Measurements from ENCODE around the gene CAMSAP1.
A peak's percentile ranks its signal among the peaks of the same experiment; 100 is the strongest.

The CAMSAP1 gene

GRCh38 chr9:135848341-135849047 is 58.9 kb downstream of the CAMSAP1 start:
- peaks cover 0 to 27% of the 10 kb centered on the region in 2 experiments; a peak in 1 of 3 replicates for H3K36me3 ChIP-seq (ENCODE audit: control insufficient read depth in 2 of 2, insufficient read depth in 1 of 2, low read length in 2 of 2)
- POLR2A ChIA-PET: no interaction called here
- H3K4me1 ChIP-seq (ENCODE audit: control insufficient read depth, insufficient read depth, low read length): peaks cover 9% of the 10 kb centered on the region; the same call in 1 of the 2 replicates
- no peak overlapping the region for H3K4me3 ChIP-seq (ENCODE audit: low read depth, low read length)
- CTCF ChIA-PET: interaction anchor here (0.6 to 1.9 kb wide), 4 partner anchors 13 to 51 kb away, joined by 3 to 9 read pairs (median 4); no protein-coding TSS in a partner anchor
- no peak for TF ChIP-seq EGR2 (tag by site-specific recombination; IDR thresholded peaks at IDR 0.05; ENCODE audit: low read depth)
- no peak for TF ChIP-seq CTCF (tag by site-specific recombination; IDR thresholded peaks at IDR 0.05)
- 0 out of 2 replicates have a peak, but pooled peaks have one; percentile 29 for TF ChIP-seq KLF9 (tag by site-specific recombination; IDR thresholded peaks at IDR 0.05; ENCODE audit: low read depth)
- peak; percentile 96 for TF ChIP-seq ZSCAN4 (tag by site-specific recombination; IDR thresholded peaks at IDR 0.05)
- H3K27ac ChIP-seq (ENCODE audit: extremely low read depth, low read depth, low read length): no peak overlapping the region
- H3K9me3 ChIP-seq (ENCODE audit: control insufficient read depth, insufficient read depth, low read depth, low read length): no peaks in the 10 kb centered on the region

GRCh38 chr9:135847833-135848232 is 59.5 kb downstream of the CAMSAP1 start:
- no peak overlapping the region for H3K27ac ChIP-seq (ENCODE audit: extremely low read depth, low read depth, low read length)
- H3K36me3 ChIP-seq (ENCODE audit: control insufficient read depth in 2 of 2, insufficient read depth in 1 of 2, low read length in 2 of 2): peaks cover 0 to 22% of the 10 kb centered on the region in 2 experiments; a peak in 1 of 3 replicates
- peaks cover 9% of the 10 kb centered on the region; the same call in 1 of the 2 replicates for H3K4me1 ChIP-seq (ENCODE audit: control insufficient read depth, insufficient read depth, low read length)
- H3K9me3 ChIP-seq (ENCODE audit: control insufficient read depth, insufficient read depth, low read depth, low read length): no peaks in the 10 kb centered on the region
- ChIA-PET CTCF (interaction anchor here (1.4 kb wide), 1 partner anchor 19 kb away, joined by 4 read pairs; no protein-coding TSS in a partner anchor), POLR2A (no interaction called here)
- TF ChIP-seq ZBTB17 (tag by site-specific recombination; IDR thresholded peaks at IDR 0.05) (peak; percentile 40; the same call in 1 of the 2 replicates), ZNF2 (tag by site-specific recombination; IDR thresholded peaks at IDR 0.05) (no peak)
- H3K4me3 ChIP-seq (ENCODE audit: low read depth, low read length): no peak overlapping the region

GRCh38 chr9:135840539-135840938 is 66.8 kb downstream of the CAMSAP1 start:
- H3K27ac ChIP-seq (ENCODE audit: extremely low read depth, low read depth, low read length): no peak overlapping the region

More at GRCh38 chr9:135840539-135840938, 66.8 kb downstream of the CAMSAP1 start:
- no peak overlapping the region for H3K4me3 ChIP-seq (ENCODE audit: low read depth, low read length)
- CTCF ChIA-PET: interaction anchor here (0.7 to 0.8 kb wide), 2 partner anchors 43 to 299 kb away, joined by 3 read pairs; no protein-coding TSS in a partner anchor
- H3K4me1 ChIP-seq (ENCODE audit: control insufficient read depth, insufficient read depth, low read length): no peaks in the 10 kb centered on the region
- POLR2A ChIA-PET: no interaction called here
- peaks cover 0 to 21% of the 10 kb centered on the region in 2 experiments; a peak in 1 of 3 replicates for H3K36me3 ChIP-seq (ENCODE audit: control insufficient read depth in 2 of 2, insufficient read depth in 1 of 2, low read length in 2 of 2)
- TF ChIP-seq ZNF707 (tag by site-specific recombination; IDR thresholded peaks at IDR 0.05): no peak
- no peak for TF ChIP-seq BCL11A (tag by site-specific recombination; IDR thresholded peaks at IDR 0.05; ENCODE audit: low read depth)
- no peak for TF ChIP-seq ZNF792 (tag by site-specific recombination; IDR thresholded peaks at IDR 0.05)
- TF ChIP-seq HIC1 (tag by site-specific recombination; IDR thresholded peaks at IDR 0.05): no peak
- no peak for TF ChIP-seq ZNF658 (tag by site-specific recombination; IDR thresholded peaks at IDR 0.05)
- TF ChIP-seq SP2 (tag by site-specific recombination; IDR thresholded peaks at IDR 0.05): no peak
- TF ChIP-seq ZNF555 (tag by site-specific recombination; conservative IDR thresholded peaks at IDR 0.05): no peak
- TF ChIP-seq ZNF292 (tag by site-specific recombination; IDR thresholded peaks at IDR 0.05; ENCODE audit: borderline replicate concordance, low read depth): no peak
- TF ChIP-seq ZNF335 (tag by site-specific recombination; conservative IDR thresholded peaks at IDR 0.05): no peak
- TF ChIP-seq ZNF530 (tag by site-specific recombination; IDR thresholded peaks at IDR 0.05; ENCODE audit: low read depth): no peak
- no peak for TF ChIP-seq ZNF843 (tag by site-specific recombination; IDR thresholded peaks at IDR 0.05)
- TF ChIP-seq YY1 (tag by site-specific recombination; IDR thresholded peaks at IDR 0.05): no peak
- TF ChIP-seq ZNF549 (tag by site-specific recombination; IDR thresholded peaks at IDR 0.05): no peak
- TF ChIP-seq ZEB2 (tag by site-specific recombination; IDR thresholded peaks at IDR 0.05): no peak
- TF ChIP-seq ZNF670 (tag by site-specific recombination; IDR thresholded peaks at IDR 0.05; ENCODE audit: low read depth): no peak
- no peak for TF ChIP-seq ZNF175 (tag by site-specific recombination; IDR thresholded peaks at IDR 0.05)
- no peak for TF ChIP-seq ZNF488 (tag by site-specific recombination; IDR thresholded peaks at IDR 0.05)
- TF ChIP-seq ZNF560 (tag by site-specific recombination; IDR thresholded peaks at IDR 0.05; ENCODE audit: borderline replicate concordance): no peak
- TF ChIP-seq ZNF211 (tag by site-specific recombination; IDR thresholded peaks at IDR 0.05; ENCODE audit: low read depth): no peak
- H3K9me3 ChIP-seq (ENCODE audit: control insufficient read depth, insufficient read depth, low read depth, low read length): no peaks in the 10 kb centered on the region
